HG02943 (cell line): ENCODE data around the gene ANXA1.
"Not testable (repeated sequence)": the region's sequence is repeated elsewhere in the genome, so short reads cannot be mapped to it uniquely, and the experiment has no call there.

ENCODE experiments used
- ATAC-seq: cut with Tn5 transposase; IDR thresholded peaks from one replicate; pipeline ENCODE4 v1.9.1; 2021; ENCODE audit warnings: mild to moderate bottlenecking, low read depth, moderate library complexity; ENCODE audit not compliant: unreplicated experiment

The ANXA1 gene

GRCh38 chr9:73166468-73166867, 14.8 kb downstream of the ANXA1 start:
- no peak for ATAC-seq

GRCh38 chr9:73167614-73168013, 15.9 kb downstream of the ANXA1 start:
- ATAC-seq: no peak

- ATAC-seq: no peak
These were observed 16.8 kb downstream of the ANXA1 start for GRCh38 chr9:73168298-73168934.

GRCh38 chr9:73170185-73170957, 18.7 kb downstream of the ANXA1 start:
- no peak for ATAC-seq

GRCh38 chr9:73172901-73173215, 21.2 kb downstream of the ANXA1 start:
- no peak for ATAC-seq

- ATAC-seq: no peak
These were observed 22.1 kb downstream of the ANXA1 start for GRCh38 chr9:73173557-73174329.

- no peak for ATAC-seq
These were observed 22.8 kb downstream of the ANXA1 start for GRCh38 chr9:73174330-73174980.

- ATAC-seq: no peak
These were observed 24.8 kb downstream of the ANXA1 start for GRCh38 chr9:73176450-73176875.

GRCh38 chr9:73178044-73178443, 26.4 kb downstream of the ANXA1 start:
- no peak for ATAC-seq

GRCh38 chr9:73179589-73179988, 27.9 kb downstream of the ANXA1 start:
- no peak for ATAC-seq

GRCh38 chr9:73180403-73180802, 28.7 kb downstream of the ANXA1 start:
- ATAC-seq: no peak

- ATAC-seq: no peak
These were observed 31.3 kb downstream of the ANXA1 start for GRCh38 chr9:73182928-73183327.

- ATAC-seq: no peak
These were observed 31.8 kb downstream of the ANXA1 start for GRCh38 chr9:73183428-73183827.

- no peak for ATAC-seq
These were observed 32.5 kb downstream of the ANXA1 start for GRCh38 chr9:73183917-73184861.

GRCh38 chr9:73191109-73191508, 39.4 kb downstream of the ANXA1 start:
- ATAC-seq: not testable (repeated sequence)

GRCh38 chr9:73194284-73194683, 42.6 kb downstream of the ANXA1 start:
- ATAC-seq: no peak

GRCh38 chr9:73199448-73199847, 47.8 kb downstream of the ANXA1 start:
- no peak for ATAC-seq

GRCh38 chr9:73199886-73200285, 48.2 kb downstream of the ANXA1 start:
- ATAC-seq: no peak

GRCh38 chr9:73200694-73201452, 49.2 kb downstream of the ANXA1 start:
- ATAC-seq: no peak
